Measurements from ENCODE around the gene TNFAIP3. TPM values are rescaled to one million over a fixed set of nuclear protein-coding genes. Genes with fewer than 3 reads are reported as not detected.

The TNFAIP3 gene
- total and polyA plus RNA-seq, 2 of the 8 experiments (the other 6 are each of a cell fraction or from before 2014, with no cell fraction given) = 1.6 to 2.0 TPM

DNA sequence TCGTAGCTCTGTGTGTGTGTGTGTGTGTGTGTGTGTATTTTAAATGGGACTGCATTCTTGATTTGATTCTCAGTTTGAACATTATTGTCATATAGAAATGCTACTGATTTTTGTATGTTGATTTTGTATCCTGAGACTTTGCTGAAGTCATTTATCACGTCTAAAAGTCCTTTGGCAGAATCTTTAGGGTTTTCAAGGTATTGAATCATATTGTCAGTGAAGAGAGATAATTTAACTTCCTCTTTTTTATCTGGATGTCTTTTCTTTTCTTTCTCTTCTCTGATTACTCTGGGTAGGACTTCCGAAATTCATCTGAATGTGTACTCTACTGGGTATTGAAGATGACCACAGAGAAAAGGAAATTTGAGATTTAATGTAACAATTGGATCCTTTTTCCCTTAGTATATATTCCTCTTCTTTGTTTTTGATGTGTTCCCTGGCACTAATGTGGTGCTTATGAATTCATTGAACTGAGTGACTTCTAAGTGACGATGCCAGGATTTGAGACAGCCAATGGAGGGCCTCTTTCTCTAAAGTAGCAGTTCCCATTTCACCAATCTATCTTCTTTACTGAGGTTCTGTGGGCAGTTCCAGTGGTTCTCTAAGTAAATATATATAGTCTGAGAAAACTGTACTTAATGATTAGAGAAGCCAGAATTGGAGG lies 47.6 kb downstream of the TNFAIP3 start (continued):
- TF ChIP-seq TAF7 (optimal IDR thresholded peaks at IDR 0.05; ENCODE audit: borderline replicate concordance, low read depth, low read length) (no peak), HDAC2 (IDR thresholded peaks at IDR 0.05; ENCODE audit: borderline replicate concordance in 1 of 2, low read depth in 2 of 2, low read length in 2 of 2) (no peak), BRCA1 (IDR thresholded peaks at IDR 0.05; ENCODE audit: low read depth, low read length) (no peak), SIRT6 (IDR thresholded peaks at IDR 0.05; ENCODE audit: low read length) (no peak), BCL11A (IDR thresholded peaks at IDR 0.05; ENCODE audit: low read depth in 2 of 2, low read length in 2 of 2) (no peak), KDM5A (IDR thresholded peaks at IDR 0.05; ENCODE audit: low read length) (no peak), CTBP2 (IDR thresholded peaks at IDR 0.05; ENCODE audit: borderline replicate concordance, insufficient read depth, insufficient read length, low read length) (no peak), SIN3A (conservative IDR thresholded peaks at IDR 0.05 in 1 of 2, IDR thresholded peaks at IDR 0.05 in 1 of 2; ENCODE audit: low read depth in 1 of 2, low read length in 2 of 2) (no peak), CBX8 (IDR thresholded peaks at IDR 0.05; ENCODE audit: borderline replicate concordance, low read depth, low read length) (no peak)
- TF ChIP-seq, protein P1, sequence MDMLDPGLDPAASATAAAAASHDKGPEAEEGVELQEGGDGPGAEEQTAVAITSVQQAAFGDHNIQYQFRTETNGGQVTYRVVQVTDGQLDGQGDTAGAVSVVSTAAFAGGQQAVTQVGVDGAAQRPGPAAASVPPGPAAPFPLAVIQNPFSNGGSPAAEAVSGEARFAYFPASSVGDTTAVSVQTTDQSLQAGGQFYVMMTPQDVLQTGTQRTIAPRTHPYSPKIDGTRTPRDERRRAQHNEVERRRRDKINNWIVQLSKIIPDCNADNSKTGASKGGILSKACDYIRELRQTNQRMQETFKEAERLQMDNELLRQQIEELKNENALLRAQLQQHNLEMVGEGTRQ (IDR thresholded peaks at IDR 0.05; ENCODE audit: low read length) = no peak
